Progenitor cell of endocrine pancreas (in vitro differentiated cells): ENCODE data around the gene MUC16. TPM values are rescaled to one million over a fixed set of nuclear protein-coding genes. Genes with fewer than 3 reads are reported as not detected.
"Not testable (repeated sequence)": the region's sequence is repeated elsewhere in the genome, so short reads cannot be mapped to it uniquely, and the experiment has no call there.

Experiments used
- DNase-seq: peaks from one replicate; pipeline ENCODE4 v3.0.0; 2021; ENCODE audit warnings: low spot score; ENCODE audit not compliant: unreplicated experiment
- H3K27ac Mint-ChIP-seq: 2 replicates; pipeline ENCODE4 v1.8.0; 2021; ENCODE audit warnings: mild to moderate bottlenecking, moderate library complexity, mixed read lengths
- H3K27me3 Mint-ChIP-seq: 2 replicates; pipeline ENCODE4 v1.8.0; 2021; ENCODE audit warnings: mixed read lengths
- H3K36me3 Mint-ChIP-seq: 2 replicates; pipeline ENCODE4 v1.8.0; 2022; ENCODE audit warnings: mixed read lengths; ENCODE audit not compliant: insufficient read depth
- H3K4me1 Mint-ChIP-seq: 2 replicates; pipeline ENCODE4 v1.8.0; 2021; ENCODE audit warnings: low read depth, mixed read lengths
- H3K4me3 Mint-ChIP-seq: 2 replicates; pipeline ENCODE4 v1.8.0; 2021; ENCODE audit warnings: low read depth, mild to moderate bottlenecking, moderate library complexity, mixed read lengths
- H3K9me3 Mint-ChIP-seq: 2 replicates; pipeline ENCODE4 v1.8.0; 2021; ENCODE audit warnings: low read depth, mixed read lengths
- CTCF ChIP-seq: fragments of 200-600 bp; sonication (generic); IDR thresholded peaks from one replicate; pipeline ENCODE4 v1.5.0; 2021; ENCODE audit warnings: antibody characterized with exemption, mild to moderate bottlenecking; ENCODE audit not compliant: unreplicated experiment
- long read RNA-seq: library from polyadenylated mRNA; unstranded; transcript quantifications from one replicate; pipeline ENCODE4 v2.0.0, GENCODE V29; 2020
- total RNA-seq: library from RNA; stranded (reverse); gene quantifications from 2 replicates; pipeline ENCODE4 v1.2.1, GENCODE V29; 2021

MUC16 gene
- 0.31 and 0.43 TPM in 2 replicates for total RNA-seq
- long read RNA-seq = 0 reads

GRCh38 chr19:9009935-9010651, at the start of gene MUC16:
Gene MUC16 (minus strand): TSS chr19:9010409.
- no peak for DNase-seq
- TF ChIP-seq CTCF = no peak
- H3K27me3 Mint-ChIP-seq = no peaks in the 10 kb centered on the region
- H3K36me3 Mint-ChIP-seq = no peaks in the 10 kb centered on the region
- no peak within 1 kb of the TSS for H3K4me3 Mint-ChIP-seq
- H3K27ac Mint-ChIP-seq = peak within 1 kb of the TSS; percentile 13
- peaks cover 4% of the 10 kb centered on the region for H3K4me1 Mint-ChIP-seq
- no peaks in the 10 kb centered on the region for H3K9me3 Mint-ChIP-seq

- TF ChIP-seq CTCF = no peak
- Mint-ChIP-seq H3K27ac (peak overlapping the region; percentile 42), H3K36me3 (no peaks in the 10 kb centered on the region), H3K9me3 (no peaks in the 10 kb centered on the region), H3K4me1 (peaks cover 17% of the 10 kb centered on the region), H3K4me3 (no peak overlapping the region), H3K27me3 (no peaks in the 10 kb centered on the region)
- no peak for DNase-seq
Measured at GRCh38 chr19:9058905-9059667, 48.9 kb upstream of the MUC16 start.

- Mint-ChIP-seq H3K36me3 (no peaks in the 10 kb centered on the region), H3K27ac (no peak overlapping the region), H3K4me1 (peaks cover 17% of the 10 kb centered on the region), H3K27me3 (no peaks in the 10 kb centered on the region), H3K9me3 (no peaks in the 10 kb centered on the region), H3K4me3 (no peak overlapping the region)
- DNase-seq = no peak
- TF ChIP-seq CTCF = no peak
Measured at GRCh38 chr19:9057505-9058258, 47.5 kb upstream of the MUC16 start.

- H3K9me3 Mint-ChIP-seq, H3K36me3 Mint-ChIP-seq, H3K27me3 Mint-ChIP-seq, H3K4me3 Mint-ChIP-seq, H3K27ac Mint-ChIP-seq, DNase-seq: not testable (repeated sequence)
- H3K4me1 Mint-ChIP-seq = peaks cover 17% of the 10 kb centered on the region
Measured at GRCh38 chr19:9056131-9056530, 45.9 kb upstream of the MUC16 start.

- no peaks in the 10 kb centered on the region for H3K27me3 Mint-ChIP-seq
- H3K36me3 Mint-ChIP-seq = no peaks in the 10 kb centered on the region
- no peaks in the 10 kb centered on the region for H3K9me3 Mint-ChIP-seq
- H3K4me1 Mint-ChIP-seq = peaks cover 14% of the 10 kb centered on the region
- no peak for DNase-seq
- no peak overlapping the region for H3K4me3 Mint-ChIP-seq
- TF ChIP-seq CTCF = no peak
- H3K27ac Mint-ChIP-seq = peak overlapping the region; percentile 71
Measured at GRCh38 chr19:9054765-9055164, 44.6 kb upstream of the MUC16 start.
